ENCODE results near the gene OR3A3.

Gene OR3A3

GRCh38 chr17:3472137-3472536, 61.0 kb downstream of the OR3A3 start:
- DNase-seq (ENCODE audit: low spot score): no peak
